GM23338 (cell line): Measurements from ENCODE around the gene EEF1AKMT4.
A peak's percentile ranks its signal among the peaks of the same experiment; 100 is the strongest.

ENCODE experiments used
- CREB1 ChIP-seq: fragments of 250-450 bp; sonication (Bioruptor Pico); IDR thresholded peaks from 2 replicates; pipeline ENCODE4 v1.5.0; 2020; ENCODE audit warnings: low read depth, mild to moderate bottlenecking, moderate library complexity
- CTCF ChIP-seq, 2 experiments: fragments of 200-600 bp in 1 of 2; sonication (generic) in 1 of 2; conservative IDR thresholded peaks; 2 replicates each; pipeline versions ENCODE4 v1.5.1 to v1.6.1; 2016 to 2017; ENCODE audit warnings: antibody characterized with exemption in 2 of 2, low read depth in 2 of 2, mild to moderate bottlenecking in 2 of 2, moderate library complexity in 1 of 2
- ETS1 ChIP-seq: IDR thresholded peaks from 2 replicates; pipeline ENCODE4 v1.6.1; 2016; ENCODE audit warnings: antibody characterized with exemption
- EZH2 ChIP-seq: fragments of 200-600 bp; sonication (generic); IDR thresholded peaks from one replicate; pipeline ENCODE4 v1.8.0; 2017; ENCODE audit warnings: antibody characterized with exemption, mild to moderate bottlenecking, low read depth; ENCODE audit not compliant: unreplicated experiment
- EZH2phosphoT487 ChIP-seq: fragments of 200-600 bp; sonication (generic); IDR thresholded peaks from one replicate; pipeline ENCODE4 v1.8.1; 2018; ENCODE audit warnings: antibody characterized with exemption; ENCODE audit not compliant: unreplicated experiment
- JUNB ChIP-seq: IDR thresholded peaks from one replicate; pipeline ENCODE4 v1.6.1; 2016; ENCODE audit warnings: antibody characterized with exemption; ENCODE audit not compliant: unreplicated experiment
- NANOG ChIP-seq: IDR thresholded peaks from 2 replicates; pipeline ENCODE4 v1.6.1; 2016; ENCODE audit warnings: antibody characterized with exemption, borderline replicate concordance
- POLR2AphosphoS5 ChIP-seq: IDR thresholded peaks from 2 replicates; pipeline ENCODE4 v1.6.1; 2016; ENCODE audit warnings: antibody characterized with exemption, low read depth
- REST ChIP-seq: IDR thresholded peaks from one replicate; pipeline ENCODE4 v1.6.1; 2018; ENCODE audit warnings: antibody characterized with exemption; ENCODE audit not compliant: unreplicated experiment
- STAT1 ChIP-seq: IDR thresholded peaks from one replicate; pipeline ENCODE4 v1.6.1; 2016; ENCODE audit warnings: antibody characterized with exemption; ENCODE audit not compliant: unreplicated experiment
- ZNF331 ChIP-seq: fragments of 250-450 bp; sonication (Bioruptor Pico); IDR thresholded peaks from 2 replicates; pipeline ENCODE4 v1.5.0; 2020; ENCODE audit warnings: low read depth, mild to moderate bottlenecking, moderate library complexity
- ZNF462 ChIP-seq: fragments of 250-450 bp; sonication (Bioruptor Pico); IDR thresholded peaks from 2 replicates; pipeline ENCODE4 v1.5.0; 2020; ENCODE audit warnings: mild to moderate bottlenecking, moderate library complexity

- peak; percentile 36 to 73; a peak in 3 of 4 replicates for TF ChIP-seq CTCF (conservative IDR thresholded peaks at IDR 0.05; ENCODE audit: low read depth in 2 of 2)
- no peak for TF ChIP-seq EZH2
- no peak for TF ChIP-seq ETS1
- peak; percentile 49 for TF ChIP-seq POLR2AphosphoS5
- no peak for TF ChIP-seq EZH2phosphoT487
- TF ChIP-seq NANOG, result no peak
- TF ChIP-seq REST, result peak; percentile 22
- no peak for TF ChIP-seq CREB1 (CRISPR knock-in tag)
- no peak for TF ChIP-seq ZNF331
- no peak for TF ChIP-seq JUNB
- TF ChIP-seq STAT1, result no peak
- no peak for TF ChIP-seq ZNF462 (CRISPR knock-in tag)
These were observed 7.8 kb upstream of the EEF1AKMT4 start for GRCh38 chr3:184241447-184242296.
